K562 (cell line): Measurements from ENCODE around the gene PFKP. TPM values are rescaled to one million over a fixed set of nuclear protein-coding genes. Genes with fewer than 3 reads are reported as not detected.

ENCODE experiments used
- CCAR2 ChIP-seq: fragments of 200-400 bp; formaldehyde crosslinking; IDR thresholded peaks from 2 replicates; pipeline ENCODE4 v1.6.1; 2017; ENCODE audit warnings: mild to moderate bottlenecking, low read depth, low read length
- CGGBP1 ChIP-seq: fragments of 250-450 bp; sonication (Bioruptor Pico); IDR thresholded peaks from 2 replicates; pipeline ENCODE4 v1.9.0; 2021; ENCODE audit warnings: mild to moderate bottlenecking
- ESRRB ChIP-seq: fragments of 250-450 bp; sonication (Bioruptor Pico); IDR thresholded peaks from 2 replicates; pipeline ENCODE4 v1.5.0; 2020; ENCODE audit warnings: mild to moderate bottlenecking, moderate library complexity, borderline replicate concordance
- FOXP4 ChIP-seq: sonication (generic); formaldehyde crosslinking; IDR thresholded peaks from 2 replicates; pipeline ENCODE4 v1.8.0; 2022; ENCODE audit warnings: mild to moderate bottlenecking, missing genetic modification reagents, borderline replicate concordance
- REST ChIP-seq, 2 experiments: fragments of 450-650 bp; formaldehyde crosslinking in 1 of 2; IDR thresholded peaks; 2 replicates each; pipeline versions ENCODE4 v1.4.0 to v1.6.1; 2014 to 2020; ENCODE audit warnings: mild to moderate bottlenecking in 2 of 2, borderline replicate concordance in 1 of 2, low read depth in 1 of 2
- SIN3A ChIP-seq, 2 experiments: fragments of 150-350 bp in 1 of 2; IDR thresholded peaks; 2 replicates each; pipeline ENCODE4 v1.6.1; 2011 to 2016; ENCODE audit warnings: borderline replicate concordance in 2 of 2, low read depth in 2 of 2, low read length in 2 of 2, mild to moderate bottlenecking in 2 of 2, moderate library complexity in 2 of 2; ENCODE audit not compliant: control insufficient read depth in 1 of 2
- SREBF1 ChIP-seq: fragments of 150-350 bp; IDR thresholded peaks from 2 replicates; pipeline ENCODE4 v1.6.1; 2014; ENCODE audit warnings: antibody characterized with exemption, low read depth, low read length, borderline replicate concordance
- ZFP36 ChIP-seq: fragments of 150-350 bp; IDR thresholded peaks from 2 replicates; pipeline ENCODE4 v1.6.1; 2018; ENCODE audit warnings: low read length, low read depth; ENCODE audit not compliant: partially characterized antibody
- polyA plus RNA-seq, 8 experiments: library from polyadenylated mRNA; depleted of rRNA in 4 of 8; stranded (reverse) in 5 of 8; unstranded in 3 of 8; fragments of >200 nt; fragmentation: Nextera tagmentation in 2 of 8; fragmentation: Illumina TruSeq in 1 of 8; extraction: Ambion mirVana in 2 of 8; extraction: Trizol in 1 of 8; gene quantifications; 2 replicates each; pipeline versions ENCODE4 v1.2.1 to v1.2.3, GENCODE V29; 2011 to 2014; ENCODE audit warnings: inconsistent platforms in 1 of 8, missing spikeins in 1 of 8
- total RNA-seq, 7 experiments: library from RNA; depleted of rRNA in 6 of 7; stranded (reverse); fragments of >200 nt in 6 of 7; fragmentation: Illumina TruSeq in 2 of 7; extraction: Trizol in 2 of 7; gene quantifications; 2 replicates each; pipeline versions ENCODE4 v1.2.1 to v1.2.3, GENCODE V29; 2011 to 2021; ENCODE audit warnings: low replicate concordance in 1 of 7

Gene PFKP
- total and polyA plus RNA-seq, 9 of the 15 experiments (the other 6 are each of a cell fraction or from before 2014, with no cell fraction given): 23.5 to 116 (median 62.1) TPM

GRCh38 chr10:3053155-3053554 lies 14.2 kb upstream of the PFKP start (continued):
- TF ChIP-seq ESRRB (no peak), SIN3A (IDR thresholded peaks at IDR 0.05; ENCODE audit: borderline replicate concordance in 2 of 2, control insufficient read depth in 1 of 2, low read depth in 2 of 2, low read length in 2 of 2) (no peak), SREBF1 (no peak), ZFP36 (no peak), CCAR2 (no peak), REST (IDR thresholded peaks at IDR 0.05; ENCODE audit: borderline replicate concordance) (no peak), REST (CRISPR knock-in tag; IDR thresholded peaks at IDR 0.05; ENCODE audit: low read depth) (no peak), CGGBP1 (no peak), FOXP4 (CRISPR knock-in tag) (no peak)
